ENCODE measurements around the gene AGO3.

DNA sequence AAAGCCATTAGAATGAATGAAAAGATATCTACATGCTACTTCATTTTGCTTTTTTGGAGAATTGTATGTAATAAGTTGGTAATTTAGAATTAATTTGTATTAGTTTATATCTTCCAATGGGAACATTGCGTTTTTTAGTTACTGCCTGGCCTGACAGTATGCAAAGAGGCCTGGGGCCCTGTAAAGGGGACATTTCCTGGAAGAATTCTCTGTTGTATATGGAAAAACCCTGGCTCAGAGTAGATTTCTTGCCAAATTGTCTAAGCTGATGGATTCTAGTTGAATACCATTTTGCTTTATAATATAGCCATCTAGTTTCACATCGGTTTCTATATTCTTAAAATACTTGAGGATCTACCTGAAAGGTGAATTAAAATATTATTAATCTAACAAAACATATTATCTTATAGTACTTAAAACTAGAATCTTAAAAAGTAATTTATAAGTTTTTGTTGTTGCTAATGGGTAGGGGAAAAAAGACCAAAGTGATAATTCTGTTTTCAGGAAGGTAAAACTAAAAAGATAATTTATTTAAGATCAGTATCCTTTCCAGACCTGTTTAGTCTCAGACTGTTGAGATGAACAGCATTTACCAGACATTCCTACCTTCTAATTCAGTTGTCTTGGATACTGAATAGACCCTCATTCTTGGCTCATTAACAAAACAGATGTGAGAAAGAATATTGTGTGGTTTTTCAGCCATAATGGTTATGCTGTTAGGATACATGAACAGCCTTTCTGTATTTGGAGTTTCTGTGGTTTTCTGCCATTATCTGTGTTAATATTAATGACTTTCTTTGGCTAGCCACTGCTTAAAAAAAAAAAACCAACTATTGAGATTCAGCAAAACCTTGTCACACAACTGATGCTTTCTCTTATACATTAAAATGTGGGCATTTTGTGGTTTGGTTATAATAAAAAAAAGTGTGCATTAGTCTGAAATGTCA lies 4.8 kb downstream of the AGO3 start:
- TF ChIP-seq ZFP30 (CRISPR knock-in tag; IDR thresholded peaks at IDR 0.05) (no peak), CSDC2 (CRISPR knock-in tag; IDR thresholded peaks at IDR 0.05) (no peak), PPARA (CRISPR knock-in tag; IDR thresholded peaks at IDR 0.05; ENCODE audit: borderline replicate concordance) (no peak), ZNF565 (CRISPR knock-in tag; conservative IDR thresholded peaks at IDR 0.05; ENCODE audit: low read depth) (no peak), ARNTL (CRISPR knock-in tag; IDR thresholded peaks at IDR 0.05; ENCODE audit: borderline replicate concordance, low read depth) (no peak), ZNF8 (CRISPR knock-in tag; IDR thresholded peaks at IDR 0.05) (no peak)

Data from SK-N-SH treated with all-trans-retinoic acid at 6 μM for 48 hours (cell line).